ENCODE measurements around the gene NAE1. TPM values are rescaled to one million over a fixed set of nuclear protein-coding genes. Genes with fewer than 3 reads are reported as not detected.

The NAE1 gene
- total and polyA plus RNA-seq, 8 donors = 19.3 to 29.8 (median 21.2) TPM

GRCh38 chr16:66845080-66845410, 14.3 kb upstream of the NAE1 start:
- H3K9me3 ChIP-seq = no peaks in the 10 kb centered on the region
- 14 to 16% methylated on average over 10 of the region's 10 CpGs for WGBS, 2 donors
- intact Hi-C loops (cut with DNase I) = no loop called here
- no peak for ATAC-seq
- TF ChIP-seq CTCF (IDR thresholded peaks at IDR 0.05) = no peak
- H3K27ac ChIP-seq = no peak overlapping the region
- peaks cover 0 to 4% (median 0%) of the 10 kb centered on the region in 3 donors for H3K4me1 ChIP-seq
- peak in 1 of 6 donors; percentile 24 for DNase-seq
- no peaks in the 10 kb centered on the region for H3K36me3 ChIP-seq
- no peak for FAIRE-seq
- H3K27me3 ChIP-seq = peaks cover 0 to 3% (median 0%) of the 10 kb centered on the region in 4 donors
- H3K4me3 ChIP-seq = peak overlapping the region; percentile 23 to 56 (median 34)

GRCh38 chr16:66844342-66845079, 13.7 kb upstream of the NAE1 start, which contains the start of gene CA7:
Gene CA7 (plus strand): TSS chr16:66844414. CDS start chr16:66844488, 74 bp downstream.
- FAIRE-seq (no peak), ATAC-seq (peak in 3 of 4 donors; percentile 34 to 72 (median 61)), DNase-seq (peak in 2 of 6 donors; percentile 63 to 77)
- TF ChIP-seq CTCF (IDR thresholded peaks at IDR 0.05) = no peak
- 1% methylated on average over 56 to 79 of the region's 79 CpGs for WGBS, 2 donors
- H3K4me3 ChIP-seq = peak within 1 kb of the TSS; percentile 23 to 56 (median 34)
- no peaks in the 10 kb centered on the region for H3K36me3 ChIP-seq
- peaks cover 0 to 3% (median 0%) of the 10 kb centered on the region in 4 donors for H3K27me3 ChIP-seq
- no peaks in the 10 kb centered on the region for H3K9me3 ChIP-seq
- no peak within 1 kb of the TSS for H3K27ac ChIP-seq
- intact Hi-C loops (cut with DNase I) = no loop called here
- H3K4me1 ChIP-seq = peaks cover 0 to 4% (median 0%) of the 10 kb centered on the region in 3 donors

- 25 to 43% methylated on average over 4 to 14 of the region's 14 CpGs for WGBS, 2 donors
- peaks cover 0 to 4% (median 0%) of the 10 kb centered on the region in 3 donors for H3K4me1 ChIP-seq
- peaks cover 0 to 3% (median 0%) of the 10 kb centered on the region in 4 donors for H3K27me3 ChIP-seq
- peak overlapping the region; percentile 23 to 56 (median 34) for H3K4me3 ChIP-seq
- no peak for TF ChIP-seq CTCF (IDR thresholded peaks at IDR 0.05)
- no peaks in the 10 kb centered on the region for H3K9me3 ChIP-seq
- ATAC-seq (peak in 1 of 4 donors; percentile 34), FAIRE-seq (no peak), DNase-seq (no peak)
- no peaks in the 10 kb centered on the region for H3K36me3 ChIP-seq
- no peak overlapping the region for H3K27ac ChIP-seq
- intact Hi-C loops (cut with DNase I) = no loop called here
Measured at GRCh38 chr16:66844009-66844341, 13.2 kb upstream of the NAE1 start.

GRCh38 chr16:66843191-66843590, 12.4 kb upstream of the NAE1 start:
- ATAC-seq (no peak), DNase-seq (peak in 1 of 6 donors; percentile 29), FAIRE-seq (no peak)
- Histone ChIP-seq H3K36me3 (no peaks in the 10 kb centered on the region), H3K4me1 (peaks cover 0 to 4% (median 0%) of the 10 kb centered on the region in 3 donors), H3K4me3 (no peak overlapping the region), H3K27ac (no peak overlapping the region), H3K27me3 (peaks cover 0 to 3% (median 0%) of the 10 kb centered on the region in 4 donors), H3K9me3 (no peaks in the 10 kb centered on the region)
- 95 to 97% methylated on average over 2 of the region's 2 CpGs for WGBS, 2 donors
- intact Hi-C loops (cut with DNase I) = no loop called here
- TF ChIP-seq CTCF (IDR thresholded peaks at IDR 0.05) = no peak

- intact Hi-C loops (cut with DNase I) = no loop called here
- peaks cover 0 to 3% (median 0%) of the 10 kb centered on the region in 4 donors for H3K27me3 ChIP-seq
- ATAC-seq (no peak), DNase-seq (peak in 1 of 6 donors; percentile 47), FAIRE-seq (no peak)
- H3K4me1 ChIP-seq = peaks cover 0 to 4% (median 0%) of the 10 kb centered on the region in 3 donors
- H3K9me3 ChIP-seq = no peaks in the 10 kb centered on the region
- WGBS, 2 donors = 78% methylated on average over 7 of the region's 7 CpGs
- H3K36me3 ChIP-seq = no peaks in the 10 kb centered on the region
- no peak overlapping the region for H3K4me3 ChIP-seq
- TF ChIP-seq CTCF (IDR thresholded peaks at IDR 0.05) = no peak
- no peak overlapping the region for H3K27ac ChIP-seq
Measured at GRCh38 chr16:66842765-66843164, 12.0 kb upstream of the NAE1 start.
